ENCODE results near the gene ADAMTS16.

ADAMTS16 gene

GRCh38 chr5:5352675-5353074, 212.5 kb downstream of the ADAMTS16 start:
- DNase-seq: no peak

- DNase-seq: no peak
Measured at GRCh38 chr5:5353681-5354080, 213.6 kb downstream of the ADAMTS16 start.

- DNase-seq: no peak
Measured at GRCh38 chr5:5356765-5357164, 216.6 kb downstream of the ADAMTS16 start.

- no peak for DNase-seq
Measured at GRCh38 chr5:5359618-5360017, 219.5 kb downstream of the ADAMTS16 start.

- no peak for DNase-seq
Measured at GRCh38 chr5:5360363-5360940, 220.3 kb downstream of the ADAMTS16 start.

- DNase-seq: no peak
Measured at GRCh38 chr5:5360941-5361520, 220.9 kb downstream of the ADAMTS16 start.

GRCh38 chr5:5363045-5363444, 222.9 kb downstream of the ADAMTS16 start:
- DNase-seq: no peak

- no peak for DNase-seq
Measured at GRCh38 chr5:5364932-5365331, 224.8 kb downstream of the ADAMTS16 start.

GRCh38 chr5:5367739-5368138, 227.6 kb downstream of the ADAMTS16 start:
- DNase-seq: no peak

GRCh38 chr5:5369051-5369605, 229.0 kb downstream of the ADAMTS16 start:
- DNase-seq: no peak

Measured in KG1 (cell line).